Measurements from ENCODE around the gene NEK11. TPM values are rescaled to one million over a fixed set of nuclear protein-coding genes. Genes with fewer than 3 reads are reported as not detected.
A peak's percentile ranks its signal among the peaks of the same experiment; 100 is the strongest.

Gene NEK11
- total and polyA plus RNA-seq, 9 of the 15 experiments (the other 6 are each of a cell fraction or from before 2014, with no cell fraction given): 0.28 to 1.5 (median 0.87) TPM

GRCh38 chr3:131026321-131027151 lies at the start of gene NEK11, which contains the start of gene ASTE1 (continued):
- no peak for TF ChIP-seq RBM34 (IDR thresholded peaks at IDR 0.05; ENCODE audit: borderline replicate concordance, insufficient read depth, low read length)
- TF ChIP-seq SETDB1 (IDR thresholded peaks at IDR 0.05; ENCODE audit: low read length): no peak
- no peak for TF ChIP-seq CTCF (IDR thresholded peaks at IDR 0.05 in 2 of 3, conservative IDR thresholded peaks at IDR 0.05 in 1 of 3; ENCODE audit: insufficient read depth in 2 of 3, low read depth in 1 of 3, low read length in 3 of 3)
- TF ChIP-seq MCM7 (IDR thresholded peaks at IDR 0.05): no peak
- TF ChIP-seq CSDE1 (IDR thresholded peaks at IDR 0.05): no peak
- TF ChIP-seq NR1H2 (CRISPR knock-in tag; IDR thresholded peaks at IDR 0.05): no peak
- TF ChIP-seq GATAD2A (IDR thresholded peaks at IDR 0.05): no peak
- TF ChIP-seq E2F4 (CRISPR knock-in tag; IDR thresholded peaks at IDR 0.05; ENCODE audit: low read depth): peak; percentile 46; the same call in 1 of the 2 replicates
- TF ChIP-seq ZNF253 (CRISPR knock-in tag; conservative IDR thresholded peaks at IDR 0.05): no peak
- TF ChIP-seq RBM22 (IDR thresholded peaks at IDR 0.05; ENCODE audit: low read depth, low read length, poor library complexity, severe bottlenecking): peak; percentile 79
- no peak for TF ChIP-seq CBX8 (IDR thresholded peaks at IDR 0.05; ENCODE audit: borderline replicate concordance, extremely low read depth, low read depth, low read length, poor library complexity, severe bottlenecking)
- TF ChIP-seq CLOCK (CRISPR knock-in tag; IDR thresholded peaks at IDR 0.05; ENCODE audit: borderline replicate concordance): no peak
- no peak for TF ChIP-seq BMI1 (IDR thresholded peaks at IDR 0.05; ENCODE audit: low read length)
- TF ChIP-seq SRSF3 (IDR thresholded peaks at IDR 0.05; ENCODE audit: insufficient read depth, low read length): no peak
- TF ChIP-seq MNT (conservative IDR thresholded peaks at IDR 0.05): peak; percentile 33 to 68; a peak in 1 of 4 replicates
- no peak for TF ChIP-seq TSC22D4 (tag; IDR thresholded peaks at IDR 0.05)
- TF ChIP-seq XRCC3 (IDR thresholded peaks at IDR 0.05): no peak
- no peak for TF ChIP-seq NCOA4 (IDR thresholded peaks at IDR 0.05; ENCODE audit: partially characterized antibody)
